PC-3 (cell line): ENCODE measurements around the gene JMJD7.

Experiments
- CTCF ChIP-seq: fragments of 300-600 bp; sonication (generic); conservative IDR thresholded peaks from 2 replicates; pipeline ENCODE4 v1.5.1; 2017; ENCODE audit warnings: antibody characterized with exemption, low read depth, mild to moderate bottlenecking, low read length
- EZH2 ChIP-seq: fragments of 300-600 bp; sonication (generic); IDR thresholded peaks from one replicate; pipeline ENCODE4 v1.6.1; 2017; ENCODE audit warnings: antibody characterized with exemption, mild to moderate bottlenecking, low read length; ENCODE audit not compliant: unreplicated experiment
- EZH2phosphoT487 ChIP-seq: fragments of 300-600 bp; sonication (generic); IDR thresholded peaks from 2 replicates; pipeline ENCODE4 v1.6.1; 2018; ENCODE audit warnings: mild to moderate bottlenecking, antibody characterized with exemption, low read length, borderline replicate concordance

DNA sequence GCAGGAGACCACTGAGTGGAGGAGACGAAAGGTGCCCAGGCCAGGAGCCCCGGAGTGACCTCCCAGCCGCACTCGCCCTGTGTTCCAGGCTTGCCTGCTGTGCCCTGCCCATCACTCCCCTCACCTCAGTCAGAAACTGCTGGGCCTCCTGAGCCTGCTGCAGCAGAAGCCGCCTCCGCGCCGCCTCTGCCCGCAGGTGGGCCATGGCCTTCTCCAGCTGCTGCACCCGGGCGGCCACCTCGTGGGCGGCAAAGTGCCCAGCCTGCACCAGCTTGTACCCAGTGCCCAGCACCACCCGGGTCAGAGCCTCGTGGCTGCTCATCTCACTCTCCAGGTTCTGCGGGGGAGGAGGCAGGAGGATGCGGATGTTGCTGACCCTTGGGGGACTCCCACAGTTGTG, 28.4 kb downstream of the JMJD7 start:
- TF ChIP-seq CTCF (no peak), EZH2 (no peak), EZH2phosphoT487 (no peak)
